OCI-LY3 (cell line): Measurements from ENCODE around the gene FUT7.

Experiments used
- H2AFZ ChIP-seq: fragments of 200-600, 300-600 bp; shearing (Covaris generic); 2 replicates; pipeline ENCODE4 v1.6.0; 2014; ENCODE audit warnings: antibody characterized with exemption, low read depth, low read length
- H3K27ac ChIP-seq: fragments of 200-600, 300-600 bp; sonication (generic); 2 replicates; pipeline ENCODE4 v1.5.1; 2014; ENCODE audit warnings: mild to moderate bottlenecking, low read length, moderate library complexity, mixed read lengths
- H3K27me3 ChIP-seq: fragments of 200-600, 300-600 bp; sonication (generic); 2 replicates; pipeline ENCODE4 v1.6.1; 2014; ENCODE audit warnings: low read depth, low read length, mixed read lengths
- H3K36me3 ChIP-seq: fragments of 200-600, 300-600 bp; sonication (generic); replicated peaks from 2 replicates; pipeline ENCODE3; 2014; ENCODE audit warnings: low read depth, low read length, mixed read lengths
- H3K4me1 ChIP-seq: fragments of 300-600, 200-600 bp; sonication (generic); 2 replicates; pipeline ENCODE4 v1.6.1; 2014; ENCODE audit warnings: low read length, mixed read lengths
- H3K4me2 ChIP-seq: fragments of 200-600, 300-600 bp; sonication (generic); 2 replicates; pipeline ENCODE4 v1.6.1; 2014; ENCODE audit warnings: low read length, mixed read lengths
- H3K4me3 ChIP-seq: fragments of 300-600, 200-600 bp; sonication (generic); 2 replicates; pipeline ENCODE4 v1.5.1; 2014; ENCODE audit warnings: antibody characterized with exemption, mild to moderate bottlenecking, low read length, moderate library complexity
- H3K79me2 ChIP-seq: fragments of 300-600, 200-600 bp; shearing (Covaris generic); 2 replicates; pipeline ENCODE4 v1.6.1; 2014; ENCODE audit warnings: mild to moderate bottlenecking, low read length, mixed read lengths
- H3K9ac ChIP-seq: fragments of 300-600, 200-600 bp; shearing (Covaris generic); 2 replicates; pipeline ENCODE4 v1.6.0; 2014; ENCODE audit warnings: mild to moderate bottlenecking, low read length, moderate library complexity
- H3K9me3 ChIP-seq: fragments of 200-600, 300-600 bp; shearing (Covaris generic); 2 replicates; pipeline ENCODE4 v1.6.1; 2014; ENCODE audit warnings: low read length, mixed read lengths; ENCODE audit not compliant: insufficient read depth
- H4K20me1 ChIP-seq: fragments of 200-600, 300-600 bp; sonication (generic); 2 replicates; pipeline ENCODE4 v1.6.1; 2016; ENCODE audit warnings: low read length, mixed read lengths; ENCODE audit not compliant: insufficient read depth
- EZH2phosphoT487 ChIP-seq: fragments of 200-600 bp; shearing (Covaris generic); IDR thresholded peaks from 2 replicates; pipeline ENCODE4 v1.6.1; 2018; ENCODE audit warnings: antibody characterized with exemption, mixed run types, low read depth
- TF ChIP-seq, protein P1 (sequence below): fragments of 200-600, 300-600 bp; sonication (generic); IDR thresholded peaks from 2 replicates; pipeline ENCODE4 v1.5.1; 2014; ENCODE audit warnings: antibody characterized with exemption, low read length, low read depth

Gene FUT7

DNA sequence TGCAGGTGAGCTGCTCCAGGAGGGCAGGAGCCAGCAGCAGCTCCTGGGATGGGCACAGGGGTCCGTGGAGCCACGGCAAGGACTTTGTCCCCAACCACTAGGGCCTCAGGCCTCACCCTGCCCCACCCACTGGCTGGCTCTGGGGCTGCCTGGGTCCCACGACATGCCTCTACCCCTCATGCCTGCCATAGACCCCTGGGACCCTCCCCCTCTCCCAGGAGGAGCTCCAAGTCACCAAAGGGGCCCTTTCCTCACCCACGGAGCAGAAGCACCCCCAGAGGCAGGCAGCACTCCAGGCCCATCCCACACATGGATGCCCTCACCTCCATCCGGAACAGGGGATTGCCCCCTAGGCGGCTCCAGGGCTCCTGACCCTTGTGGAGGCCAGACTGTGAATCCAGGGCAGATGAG lies 10.3 kb downstream of the FUT7 start:
- no peaks in the 10 kb centered on the region for H3K79me2 ChIP-seq
- no peak overlapping the region for H2AFZ ChIP-seq
- no peak overlapping the region for H3K9ac ChIP-seq
- no peaks in the 10 kb centered on the region for H3K27me3 ChIP-seq
- peaks cover 6% of the 10 kb centered on the region; the same call in 1 of the 2 replicates for H3K4me1 ChIP-seq
- H3K36me3 ChIP-seq: no peaks in the 10 kb centered on the region
- H3K9me3 ChIP-seq: no peaks in the 10 kb centered on the region
- H3K4me3 ChIP-seq: no peak overlapping the region
- TF ChIP-seq EZH2phosphoT487: no peak
- TF ChIP-seq, protein P1, sequence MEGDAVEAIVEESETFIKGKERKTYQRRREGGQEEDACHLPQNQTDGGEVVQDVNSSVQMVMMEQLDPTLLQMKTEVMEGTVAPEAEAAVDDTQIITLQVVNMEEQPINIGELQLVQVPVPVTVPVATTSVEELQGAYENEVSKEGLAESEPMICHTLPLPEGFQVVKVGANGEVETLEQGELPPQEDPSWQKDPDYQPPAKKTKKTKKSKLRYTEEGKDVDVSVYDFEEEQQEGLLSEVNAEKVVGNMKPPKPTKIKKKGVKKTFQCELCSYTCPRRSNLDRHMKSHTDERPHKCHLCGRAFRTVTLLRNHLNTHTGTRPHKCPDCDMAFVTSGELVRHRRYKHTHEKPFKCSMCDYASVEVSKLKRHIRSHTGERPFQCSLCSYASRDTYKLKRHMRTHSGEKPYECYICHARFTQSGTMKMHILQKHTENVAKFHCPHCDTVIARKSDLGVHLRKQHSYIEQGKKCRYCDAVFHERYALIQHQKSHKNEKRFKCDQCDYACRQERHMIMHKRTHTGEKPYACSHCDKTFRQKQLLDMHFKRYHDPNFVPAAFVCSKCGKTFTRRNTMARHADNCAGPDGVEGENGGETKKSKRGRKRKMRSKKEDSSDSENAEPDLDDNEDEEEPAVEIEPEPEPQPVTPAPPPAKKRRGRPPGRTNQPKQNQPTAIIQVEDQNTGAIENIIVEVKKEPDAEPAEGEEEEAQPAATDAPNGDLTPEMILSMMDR: no peak
- no peaks in the 10 kb centered on the region for H4K20me1 ChIP-seq
- H3K27ac ChIP-seq: no peak overlapping the region
- no peak overlapping the region for H3K4me2 ChIP-seq

DNA sequence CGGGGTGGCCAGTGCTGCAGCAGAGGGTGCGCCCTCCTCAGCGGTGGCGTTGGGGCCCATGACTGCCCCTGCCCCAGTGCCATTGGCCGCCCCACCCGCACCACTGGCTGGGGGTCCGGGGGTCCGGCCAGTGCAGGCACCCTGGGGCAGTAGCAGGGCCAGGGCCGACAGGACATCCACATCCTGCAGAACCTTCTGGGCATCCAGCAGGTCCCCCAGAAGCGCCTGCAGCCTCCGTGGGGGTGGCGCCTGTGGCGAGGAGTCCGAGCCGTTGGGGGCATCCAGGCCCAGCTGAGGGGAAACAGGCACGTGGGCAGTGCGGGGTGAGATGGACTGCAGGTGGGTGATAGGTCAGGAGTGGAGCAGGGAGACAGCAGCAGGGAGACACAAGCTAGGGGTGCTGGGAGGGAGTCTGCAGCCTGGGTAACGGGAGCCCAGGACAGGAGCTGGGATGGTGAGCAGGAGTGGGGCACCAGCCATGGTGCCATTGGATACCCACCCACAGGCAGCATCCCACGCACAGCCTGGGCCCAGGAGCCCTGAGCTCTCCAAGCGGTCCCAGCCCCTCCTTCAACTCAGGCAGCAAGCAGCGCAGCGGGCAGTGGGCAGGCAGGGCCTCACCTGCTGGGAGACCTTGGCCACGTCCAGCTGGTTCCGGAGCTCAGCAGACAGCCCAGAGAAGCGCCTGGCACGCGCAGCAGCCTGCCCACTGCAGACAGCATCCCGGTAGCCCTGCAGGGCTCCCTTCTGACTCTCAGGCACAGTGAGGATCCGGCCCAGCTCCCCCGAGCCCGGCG lies 10.9 kb downstream of the FUT7 start:
- no peak overlapping the region for H2AFZ ChIP-seq
- H3K79me2 ChIP-seq: no peaks in the 10 kb centered on the region
- H3K9ac ChIP-seq: no peak overlapping the region
- no peaks in the 10 kb centered on the region for H3K27me3 ChIP-seq
- no peaks in the 10 kb centered on the region for H4K20me1 ChIP-seq
- H3K4me3 ChIP-seq: no peak overlapping the region
- H3K36me3 ChIP-seq: no peaks in the 10 kb centered on the region
- TF ChIP-seq, protein P1: no peak
- TF ChIP-seq EZH2phosphoT487: no peak
- no peaks in the 10 kb centered on the region for H3K9me3 ChIP-seq
- H3K4me1 ChIP-seq: peaks cover 5% of the 10 kb centered on the region; the same call in 1 of the 2 replicates
- no peak overlapping the region for H3K27ac ChIP-seq
- no peak overlapping the region for H3K4me2 ChIP-seq

- TF ChIP-seq, protein P1: no peak
- Histone ChIP-seq H3K36me3 (no peaks in the 10 kb centered on the region), H3K4me2 (no peak overlapping the region), H3K4me1 (no peaks in the 10 kb centered on the region), H3K79me2 (no peaks in the 10 kb centered on the region), H3K9ac (no peak overlapping the region), H4K20me1 (no peaks in the 10 kb centered on the region), H3K27me3 (no peaks in the 10 kb centered on the region), H2AFZ (no peak overlapping the region), H3K9me3 (no peaks in the 10 kb centered on the region), H3K27ac (no peak overlapping the region), H3K4me3 (no peak overlapping the region)
These were observed 11.8 kb downstream of the FUT7 start for GRCh38 chr9:137019891-137020683.
